K562 (cell line): Measurements from ENCODE around the gene EMC10. TPM values are rescaled to one million over a fixed set of nuclear protein-coding genes. Genes with fewer than 3 reads are reported as not detected.

ENCODE experiments used
- ATAC-seq: fragments of 200-7000 bp; cut with Tn5 transposase; 3 replicates; pipeline ENCODE4 v1.9.1; 2020; ENCODE audit warnings: moderate library complexity
- BruUV-seq: library from RNA; stranded (reverse); fragments of 400-500 nt; replicated peaks from 2 replicates; lab custom pipeline; 2021; lab: Mats Ljungman, UMichigan
- CTCF ChIA-PET: fragments of 300-600 bp; formaldehyde crosslinking; extraction: SDS; loops from one replicate; lab custom pipeline; 2021; ENCODE audit warnings: low intra/inter-chr PET ratio; lab: Yijun Ruan, JAX
- POLR2A ChIA-PET: fragments of 300-600, 350-650 bp; sonication (Branson Sonifier 250); formaldehyde crosslinking; extraction: SDS; loops from one replicate; lab custom pipeline; 2021; ENCODE audit warnings: antibody characterized with exemption, inconsistent platforms; lab: Yijun Ruan, JAX
- DNase-seq, 4 experiments: peaks; one replicate each; pipeline versions ENCODE4 v3.0.0 to v3.0.0-alpha.2; 2011 to 2018; ENCODE audit warnings: low spot score in 3 of 4, mixed read lengths in 3 of 4; ENCODE audit errors: extremely low read depth in 1 of 4
- FAIRE-seq: peaks from 2 replicates; lab custom pipeline; 2011; peaks lifted over from hg19 to GRCh38; lab: Jason Lieb, UNC
- H2AFZ ChIP-seq: 2 replicates; pipeline ENCODE4 v1.6.0; 2011; ENCODE audit warnings: low read depth, low read length, control low read depth, inconsistent platforms
- H3K27ac ChIP-seq: fragments of 200-600 bp; 3 replicates; pipeline ENCODE4 v1.8.0; 2011; ENCODE audit warnings: low read depth, mild to moderate bottlenecking, control low read depth, inconsistent platforms, low read length, moderate library complexity, mixed read lengths; ENCODE audit errors: extremely low read depth
- H3K27me3 ChIP-seq, 2 experiments: fragments of 300-600 bp in 1 of 2; 2 replicates in 1 of 2; 3 replicates in 1 of 2; pipeline versions ENCODE4 v1.6.0 to v1.8.0; 2011; ENCODE audit warnings: inconsistent platforms in 2 of 2, low read length in 2 of 2, mild to moderate bottlenecking in 1 of 2, mixed read lengths in 1 of 2, moderate library complexity in 1 of 2; ENCODE audit not compliant: control insufficient read depth in 2 of 2, insufficient read depth in 2 of 2
- H3K36me3 ChIP-seq: fragments of 300-600 bp; 3 replicates; pipeline ENCODE4 v1.8.0; 2011; ENCODE audit warnings: mild to moderate bottlenecking, low read length, inconsistent platforms; ENCODE audit not compliant: control insufficient read depth, insufficient read depth
- H3K4me1 ChIP-seq, 2 experiments: fragments of 200-600 bp in 1 of 2; replicated peaks in 1 of 2; 2 replicates in 1 of 2; 3 replicates in 1 of 2; pipeline versions ENCODE4 v1.5.1 to v1.8.0; 2011; ENCODE audit warnings: inconsistent platforms in 2 of 2, low read length in 2 of 2, mild to moderate bottlenecking in 1 of 2, mixed read lengths in 1 of 2, moderate library complexity in 1 of 2; ENCODE audit not compliant: control insufficient read depth in 2 of 2, insufficient read depth in 2 of 2
- H3K4me2 ChIP-seq: 2 replicates; pipeline ENCODE4 v1.6.1; 2011; ENCODE audit warnings: low read length, control low read depth, inconsistent platforms, mixed read lengths; ENCODE audit not compliant: insufficient read depth
- H3K4me3 ChIP-seq: fragments of 200-600 bp; sonication (generic), shearing (Covaris generic); 2 replicates; pipeline ENCODE4 v1.5.1; 2016; ENCODE audit warnings: control low read depth, inconsistent platforms
- H3K79me2 ChIP-seq: fragments of 200-600 bp; 3 replicates; pipeline ENCODE4 v1.8.0; 2011; ENCODE audit warnings: low read length, inconsistent platforms; ENCODE audit not compliant: control insufficient read depth, insufficient read depth
- H3K9ac ChIP-seq, 2 experiments: 2 replicates each; pipeline versions ENCODE4 v1.6.0 to v1.6.1; 2011; ENCODE audit warnings: low read depth in 2 of 2, low read length in 2 of 2, control low read depth in 1 of 2, inconsistent platforms in 1 of 2, mild to moderate bottlenecking in 1 of 2, mixed read lengths in 1 of 2; ENCODE audit not compliant: insufficient read depth in 1 of 2
- H3K9me1 ChIP-seq: one replicate; pipeline ENCODE4 v1.6.0; 2011; ENCODE audit warnings: inconsistent platforms, mild to moderate bottlenecking, low read length, moderate library complexity; ENCODE audit not compliant: control insufficient read depth, insufficient read depth
- H3K9me3 ChIP-seq: replicated peaks from 2 replicates; pipeline ENCODE4 v1.5.1; 2011; ENCODE audit warnings: low read depth, low read length, inconsistent platforms; ENCODE audit not compliant: control insufficient read depth, insufficient read depth
- H4K20me1 ChIP-seq: replicated peaks from 2 replicates; pipeline ENCODE4 v1.6.1; 2011; ENCODE audit warnings: low read length, inconsistent platforms, mixed read lengths; ENCODE audit not compliant: control insufficient read depth, insufficient read depth
- CBFB ChIP-seq: sonication (generic); formaldehyde crosslinking; IDR thresholded peaks from 2 replicates; pipeline ENCODE4 v1.4.0; 2020; ENCODE audit warnings: mild to moderate bottlenecking, missing genetic modification reagents
- FUS ChIP-seq: fragments of 200-400 bp; formaldehyde crosslinking; optimal IDR thresholded peaks from 2 replicates; pipeline ENCODE3; 2017; ENCODE audit warnings: low read depth, low read length
- NR2F6 ChIP-seq: fragments of 450-650 bp; formaldehyde crosslinking; IDR thresholded peaks from 2 replicates; pipeline ENCODE4 v1.4.0; 2020; ENCODE audit warnings: mild to moderate bottlenecking
- POLR2G ChIP-seq: fragments of 200-400 bp; formaldehyde crosslinking; IDR thresholded peaks from 2 replicates; pipeline ENCODE4 v1.6.1; 2017; ENCODE audit warnings: low read depth, mild to moderate bottlenecking, antibody characterized with exemption, low read length, moderate library complexity
- ZNF583 ChIP-seq: fragments of 250-450 bp; sonication (Bioruptor Pico); IDR thresholded peaks from 2 replicates; pipeline ENCODE4 v1.4.0; 2020
- ZNF830 ChIP-seq: fragments of 250-450 bp; sonication (Bioruptor Pico); IDR thresholded peaks from 2 replicates; pipeline ENCODE4 v1.5.0; 2021; ENCODE audit warnings: mild to moderate bottlenecking
- WGBS: fragments of 100-300 bp; shearing (Covaris generic); methylation state at CpG from one replicate; pipeline ENCODE4 v1.1.6; 2016; ENCODE audit warnings: low coverage, mixed read lengths; ENCODE audit not compliant: insufficient coverage; ENCODE audit errors: missing lambda C conversion rate; 5-methylcytosine and 5-hydroxymethylcytosine counted together
- in situ Hi-C: fragments of 300-500 bp; cut with MboI; formaldehyde crosslinking; loops from 4 replicates; pipeline ENCODE4 v1.15.0; 2018; ENCODE audit warnings: inconsistent platforms, mixed read lengths
- intact Hi-C: fragments of 100-400 bp; cut with micrococcal nuclease; formaldehyde crosslinking; loops from 2 replicates; pipeline ENCODE4 v1.14.2; 2022
- polyA plus RNA-seq, 8 experiments: library from polyadenylated mRNA; depleted of rRNA in 4 of 8; stranded (reverse) in 5 of 8; unstranded in 3 of 8; fragments of >200 nt; fragmentation: Nextera tagmentation in 2 of 8; fragmentation: Illumina TruSeq in 1 of 8; extraction: Ambion mirVana in 2 of 8; extraction: Trizol in 1 of 8; gene quantifications; 2 replicates each; pipeline versions ENCODE4 v1.2.1 to v1.2.3, GENCODE V29; 2011 to 2014; ENCODE audit warnings: inconsistent platforms in 1 of 8, missing spikeins in 1 of 8
- total RNA-seq, 7 experiments: library from RNA; depleted of rRNA in 6 of 7; stranded (reverse); fragments of >200 nt in 6 of 7; fragmentation: Illumina TruSeq in 2 of 7; extraction: Trizol in 2 of 7; gene quantifications; 2 replicates each; pipeline versions ENCODE4 v1.2.1 to v1.2.3, GENCODE V29; 2011 to 2021; ENCODE audit warnings: low replicate concordance in 1 of 7
- TF ChIP-seq, protein P1 (sequence below): sonication (generic); formaldehyde crosslinking; IDR thresholded peaks from 2 replicates; pipeline ENCODE4 v1.8.1; 2023; ENCODE audit warnings: mild to moderate bottlenecking, missing genetic modification reagents
- TF ChIP-seq, protein P2 (sequence below): sonication (generic); formaldehyde crosslinking; IDR thresholded peaks from 2 replicates; pipeline ENCODE4 v1.8.0; 2022; ENCODE audit warnings: mild to moderate bottlenecking, missing genetic modification reagents
- TF ChIP-seq, protein P3 (sequence below), 2 experiments: fragments of 450-650 bp; conservative IDR thresholded peaks; 2 replicates each; pipeline ENCODE4 v1.6.1; 2017; ENCODE audit warnings: mild to moderate bottlenecking in 2 of 2, moderate library complexity in 2 of 2

Gene EMC10
- total and polyA plus RNA-seq, 9 of the 15 experiments (the other 6 are each of a cell fraction or from before 2014, with no cell fraction given): 1.4 to 46.0 (median 13.1) TPM

DNA sequence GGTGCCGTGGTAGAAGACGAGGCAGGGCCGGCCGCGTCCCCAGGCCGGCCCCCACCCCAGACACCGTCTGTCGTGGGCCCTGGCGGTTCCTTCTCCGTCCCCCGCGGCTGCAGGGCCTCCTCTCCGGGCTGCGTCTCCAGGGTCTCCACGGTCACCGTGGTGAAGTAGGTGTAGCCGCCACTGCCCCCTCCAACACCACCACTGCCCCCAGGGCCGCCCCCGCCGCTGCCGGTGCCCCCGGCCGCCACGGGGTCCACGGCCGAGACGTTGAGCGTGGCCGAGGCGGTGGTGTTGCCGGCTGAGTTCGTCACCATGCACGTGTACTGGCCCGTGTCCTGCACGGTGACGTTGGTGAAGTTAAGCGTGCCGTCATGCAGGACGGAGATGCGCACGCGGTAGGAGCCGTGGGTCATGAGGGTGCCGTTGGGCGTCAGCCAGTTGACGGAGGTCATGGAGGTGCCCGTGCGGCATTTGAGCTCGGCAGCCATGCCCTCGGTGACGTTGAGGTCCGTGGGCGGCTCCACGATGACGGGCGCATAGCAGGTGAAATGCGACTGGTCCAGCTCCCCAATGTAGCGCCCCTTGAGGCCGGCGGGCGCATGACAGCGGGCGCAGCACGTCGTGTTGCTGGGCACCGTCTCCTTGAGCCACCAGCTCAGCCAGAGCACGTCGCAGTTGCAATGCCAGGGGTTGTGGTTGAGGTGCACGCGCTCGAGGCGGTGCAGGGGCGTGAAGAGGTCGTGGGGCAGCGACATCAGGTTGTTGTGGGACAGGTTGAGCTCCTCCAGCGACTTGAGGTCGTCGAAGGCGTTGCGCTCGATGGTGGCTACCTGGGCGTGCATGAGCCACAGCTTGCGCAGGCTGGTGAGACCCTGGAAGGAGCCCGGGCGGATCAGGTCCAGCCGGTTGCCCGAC is 42.0 kb downstream of the EMC10 start:
- Histone ChIP-seq H3K79me2 (no peaks in the 10 kb centered on the region), H3K9me3 (no peaks in the 10 kb centered on the region), H3K27ac (no peak overlapping the region), H4K20me1 (no peaks in the 10 kb centered on the region), H3K4me3 (no peak overlapping the region), H3K4me2 (no peak overlapping the region), H3K9ac (no peak overlapping the region), H3K27me3 (no peaks in the 10 kb centered on the region), H3K4me1 (peaks cover 0 to 36% of the 10 kb centered on the region in 2 experiments; a peak in 2 of 5 replicates), H3K9me1 (no peaks in the 10 kb centered on the region), H3K36me3 (no peaks in the 10 kb centered on the region), H2AFZ (no peak overlapping the region)
- DNase-seq: no peak
- no peak for FAIRE-seq
- CTCF ChIA-PET: interaction anchor here (0.7 kb wide), 1 partner anchor 371 kb away, joined by 3 read pairs; no protein-coding TSS in a partner anchor
- no peak for ATAC-seq
- TF ChIP-seq ZNF583 (CRISPR knock-in tag) (no peak), CBFB (CRISPR knock-in tag) (no peak), POLR2G (peak; percentile 60), NR2F6 (CRISPR knock-in tag) (no peak), FUS (no peak), ZNF830 (CRISPR knock-in tag) (no peak)
- TF ChIP-seq, protein P1, sequence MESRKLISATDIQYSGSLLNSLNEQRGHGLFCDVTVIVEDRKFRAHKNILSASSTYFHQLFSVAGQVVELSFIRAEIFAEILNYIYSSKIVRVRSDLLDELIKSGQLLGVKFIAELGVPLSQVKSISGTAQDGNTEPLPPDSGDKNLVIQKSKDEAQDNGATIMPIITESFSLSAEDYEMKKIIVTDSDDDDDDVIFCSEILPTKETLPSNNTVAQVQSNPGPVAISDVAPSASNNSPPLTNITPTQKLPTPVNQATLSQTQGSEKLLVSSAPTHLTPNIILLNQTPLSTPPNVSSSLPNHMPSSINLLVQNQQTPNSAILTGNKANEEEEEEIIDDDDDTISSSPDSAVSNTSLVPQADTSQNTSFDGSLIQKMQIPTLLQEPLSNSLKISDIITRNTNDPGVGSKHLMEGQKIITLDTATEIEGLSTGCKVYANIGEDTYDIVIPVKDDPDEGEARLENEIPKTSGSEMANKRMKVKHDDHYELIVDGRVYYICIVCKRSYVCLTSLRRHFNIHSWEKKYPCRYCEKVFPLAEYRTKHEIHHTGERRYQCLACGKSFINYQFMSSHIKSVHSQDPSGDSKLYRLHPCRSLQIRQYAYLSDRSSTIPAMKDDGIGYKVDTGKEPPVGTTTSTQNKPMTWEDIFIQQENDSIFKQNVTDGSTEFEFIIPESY (CRISPR knock-in tag): peak; percentile 85
- TF ChIP-seq, protein P2, sequence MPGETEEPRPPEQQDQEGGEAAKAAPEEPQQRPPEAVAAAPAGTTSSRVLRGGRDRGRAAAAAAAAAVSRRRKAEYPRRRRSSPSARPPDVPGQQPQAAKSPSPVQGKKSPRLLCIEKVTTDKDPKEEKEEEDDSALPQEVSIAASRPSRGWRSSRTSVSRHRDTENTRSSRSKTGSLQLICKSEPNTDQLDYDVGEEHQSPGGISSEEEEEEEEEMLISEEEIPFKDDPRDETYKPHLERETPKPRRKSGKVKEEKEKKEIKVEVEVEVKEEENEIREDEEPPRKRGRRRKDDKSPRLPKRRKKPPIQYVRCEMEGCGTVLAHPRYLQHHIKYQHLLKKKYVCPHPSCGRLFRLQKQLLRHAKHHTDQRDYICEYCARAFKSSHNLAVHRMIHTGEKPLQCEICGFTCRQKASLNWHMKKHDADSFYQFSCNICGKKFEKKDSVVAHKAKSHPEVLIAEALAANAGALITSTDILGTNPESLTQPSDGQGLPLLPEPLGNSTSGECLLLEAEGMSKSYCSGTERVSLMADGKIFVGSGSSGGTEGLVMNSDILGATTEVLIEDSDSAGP (CRISPR knock-in tag): no peak
- TF ChIP-seq, protein P3, sequence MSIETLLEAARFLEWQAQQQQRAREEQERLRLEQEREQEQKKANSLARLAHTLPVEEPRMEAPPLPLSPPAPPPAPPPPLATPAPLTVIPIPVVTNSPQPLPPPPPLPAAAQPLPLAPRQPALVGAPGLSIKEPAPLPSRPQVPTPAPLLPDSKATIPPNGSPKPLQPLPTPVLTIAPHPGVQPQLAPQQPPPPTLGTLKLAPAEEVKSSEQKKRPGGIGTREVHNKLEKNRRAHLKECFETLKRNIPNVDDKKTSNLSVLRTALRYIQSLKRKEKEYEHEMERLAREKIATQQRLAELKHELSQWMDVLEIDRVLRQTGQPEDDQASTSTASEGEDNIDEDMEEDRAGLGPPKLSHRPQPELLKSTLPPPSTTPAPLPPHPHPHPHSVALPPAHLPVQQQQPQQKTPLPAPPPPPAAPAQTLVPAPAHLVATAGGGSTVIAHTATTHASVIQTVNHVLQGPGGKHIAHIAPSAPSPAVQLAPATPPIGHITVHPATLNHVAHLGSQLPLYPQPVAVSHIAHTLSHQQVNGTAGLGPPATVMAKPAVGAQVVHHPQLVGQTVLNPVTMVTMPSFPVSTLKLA (conservative IDR thresholded peaks at IDR 0.05): no peak
- POLR2A ChIA-PET: no interaction called here
- intact Hi-C loops: no loop called here
- WGBS: 86% methylated on average over 35 of the region's 87 CpGs
- BruUV-seq: no TSS peak
- in situ Hi-C loops: no loop called here
